Posterior vena cava (tissue), 2 donors: ENCODE results near the gene LOXHD1. TPM values are rescaled to one million over a fixed set of nuclear protein-coding genes. Genes with fewer than 3 reads are reported as not detected.

Experiments
- DNase-seq: peaks from one replicate; pipeline ENCODE4 v3.0.0-alpha.2; 2020; ENCODE audit warnings: low spot score
- intact Hi-C, 2 donors: fragments of 100-400 bp; cut with DNase I; formaldehyde crosslinking; loops; one replicate each; pipeline versions ENCODE4 v1.14.1 to v1.14.2; 2022 to 2023
- total RNA-seq, 2 donors: library from RNA; stranded (reverse); fragmentation: NEBNext Ultra II Directional; extraction: Animal tissue kit (Norgen Biotek cat#: 25700); gene quantifications; one replicate each; pipeline ENCODE4 v1.2.1, GENCODE V29; 2021
- donor health status: DM: yes; HTN: yes; CAD: no.
- donor health status: DM: yes; HTN: yes; CAD: no.

Gene LOXHD1
- total RNA-seq, 2 donors from 2014 or later: 0.37 to 0.38 TPM

DNA sequence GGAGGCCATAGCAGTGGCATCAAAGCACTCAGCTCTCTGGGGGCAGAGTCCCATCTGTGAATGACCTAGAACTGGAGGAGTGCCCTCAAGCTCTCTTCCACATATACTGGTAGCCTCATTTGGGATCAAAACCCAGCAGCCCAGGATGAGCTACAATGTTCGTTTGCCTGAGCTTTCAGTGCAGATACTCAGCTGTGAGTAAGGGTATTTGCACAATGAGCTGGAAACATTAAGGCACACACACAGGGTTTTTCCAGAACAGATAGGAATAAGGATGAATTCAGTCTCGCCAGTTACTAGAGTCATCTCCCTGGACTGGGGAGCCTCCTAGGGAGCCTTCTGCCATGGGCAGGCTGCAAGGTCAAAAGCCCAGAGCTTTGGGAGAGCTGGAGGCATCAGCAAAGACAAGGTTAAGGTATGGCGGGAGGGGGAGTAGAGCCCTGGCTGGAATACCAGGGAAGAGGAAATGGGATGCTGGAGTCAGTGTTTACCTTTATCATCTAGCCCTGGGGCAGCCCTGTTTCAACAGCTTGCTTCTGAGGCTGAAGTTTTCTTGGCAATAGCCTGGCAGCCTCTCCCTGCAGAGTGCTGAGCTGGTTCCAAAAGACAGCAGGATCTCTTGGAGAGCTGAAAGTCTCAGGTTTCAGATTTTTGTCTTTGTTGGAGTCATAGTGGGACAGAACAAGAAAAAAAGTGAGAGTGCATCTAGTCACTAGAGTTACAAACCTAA, 187.7 kb downstream of the LOXHD1 start:
- DNase-seq: no peak
- intact Hi-C loops: loop anchor here in 1 of 2 donors (10.0 kb wide), 1 partner anchor 135 kb away; a partner anchor contains a TSS

DNA sequence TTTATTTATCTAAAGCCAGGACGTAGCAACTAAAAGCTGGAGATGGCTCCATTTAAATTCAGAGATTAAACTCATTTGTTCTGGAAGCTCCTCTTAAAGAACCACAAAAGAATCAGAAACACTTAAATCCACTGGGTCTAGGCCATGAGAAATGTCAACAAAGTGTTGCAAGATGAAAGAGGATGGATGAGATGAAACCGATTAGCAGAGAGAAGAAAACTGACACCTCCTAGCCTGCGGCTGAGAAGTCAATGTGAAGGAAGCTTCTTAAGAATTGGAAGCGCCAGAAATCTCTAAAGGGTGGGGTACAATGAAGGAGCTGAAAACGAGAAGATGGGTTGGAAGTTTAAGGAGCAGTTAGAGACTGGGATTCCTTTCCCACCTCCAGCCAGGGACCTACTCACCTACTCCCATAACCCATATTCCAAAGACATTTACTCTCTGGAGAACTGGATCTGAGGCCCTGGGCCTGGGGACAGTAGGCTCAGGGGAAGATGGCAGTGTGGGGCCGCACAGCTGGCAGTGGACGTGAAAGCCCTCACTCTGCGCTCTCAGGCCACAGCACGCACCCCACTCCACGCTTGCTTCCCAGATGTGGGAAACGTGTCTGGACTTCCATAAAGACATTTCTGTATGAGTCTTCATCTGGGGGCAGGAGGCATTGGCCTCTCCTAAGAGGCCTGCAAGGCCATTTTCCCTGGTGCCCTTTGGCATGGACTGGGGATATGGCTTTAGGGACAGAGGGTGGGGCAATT, 188.4 kb downstream of the LOXHD1 start:
- intact Hi-C loops: loop anchor here in 1 of 2 donors (10.0 kb wide), 1 partner anchor 134 kb away; a partner anchor contains a TSS
- DNase-seq: peak; percentile 74

DNA sequence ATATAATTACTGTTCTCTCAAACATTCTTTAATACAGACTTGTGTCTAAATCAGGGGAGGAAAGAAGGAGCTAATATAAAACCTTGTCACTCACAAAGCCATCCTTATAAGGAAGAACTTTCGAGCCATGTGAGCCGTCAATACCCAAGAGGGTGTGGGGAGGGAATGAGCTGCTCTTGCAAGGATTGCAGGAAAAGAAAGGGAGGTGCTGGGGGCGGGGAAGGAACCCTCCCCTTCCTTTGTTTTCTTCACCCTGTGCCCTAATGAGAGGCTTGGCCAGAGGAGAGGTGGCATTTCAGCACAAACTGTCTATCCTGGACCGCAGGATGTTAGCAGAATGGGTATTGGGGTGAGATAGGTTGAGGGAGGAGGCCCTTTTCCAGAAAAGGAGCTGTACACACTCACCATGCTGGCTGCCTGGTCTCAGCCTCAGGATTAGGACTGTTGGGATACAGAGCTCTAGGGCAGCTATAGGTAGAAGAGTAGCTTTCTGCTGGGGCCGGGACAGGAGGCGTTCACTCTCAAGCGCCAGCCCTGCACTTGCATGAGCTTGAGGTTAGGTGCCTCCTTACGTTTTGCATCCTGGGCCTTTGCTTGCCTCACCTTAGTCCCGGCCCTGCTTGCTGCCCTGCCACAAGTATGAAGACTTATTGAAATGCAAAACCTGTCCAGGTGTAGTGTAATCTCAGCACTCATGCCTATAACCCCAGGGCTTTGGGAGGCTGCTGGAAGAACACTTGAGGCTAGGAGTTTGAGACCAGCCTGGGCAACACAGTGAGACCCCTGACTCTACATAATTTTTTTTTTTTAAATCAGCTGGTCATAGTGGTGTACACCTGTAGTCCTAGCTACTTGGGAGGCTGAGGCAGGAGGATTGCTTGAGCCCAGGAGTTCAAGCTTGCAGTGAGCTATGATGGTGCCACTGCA, 190.5 kb downstream of the LOXHD1 start:
- DNase-seq: peak; percentile 59
- intact Hi-C loops: loop anchor here in 1 of 2 donors (10.0 kb wide), 1 partner anchor 132 kb away; a partner anchor contains a TSS

DNA sequence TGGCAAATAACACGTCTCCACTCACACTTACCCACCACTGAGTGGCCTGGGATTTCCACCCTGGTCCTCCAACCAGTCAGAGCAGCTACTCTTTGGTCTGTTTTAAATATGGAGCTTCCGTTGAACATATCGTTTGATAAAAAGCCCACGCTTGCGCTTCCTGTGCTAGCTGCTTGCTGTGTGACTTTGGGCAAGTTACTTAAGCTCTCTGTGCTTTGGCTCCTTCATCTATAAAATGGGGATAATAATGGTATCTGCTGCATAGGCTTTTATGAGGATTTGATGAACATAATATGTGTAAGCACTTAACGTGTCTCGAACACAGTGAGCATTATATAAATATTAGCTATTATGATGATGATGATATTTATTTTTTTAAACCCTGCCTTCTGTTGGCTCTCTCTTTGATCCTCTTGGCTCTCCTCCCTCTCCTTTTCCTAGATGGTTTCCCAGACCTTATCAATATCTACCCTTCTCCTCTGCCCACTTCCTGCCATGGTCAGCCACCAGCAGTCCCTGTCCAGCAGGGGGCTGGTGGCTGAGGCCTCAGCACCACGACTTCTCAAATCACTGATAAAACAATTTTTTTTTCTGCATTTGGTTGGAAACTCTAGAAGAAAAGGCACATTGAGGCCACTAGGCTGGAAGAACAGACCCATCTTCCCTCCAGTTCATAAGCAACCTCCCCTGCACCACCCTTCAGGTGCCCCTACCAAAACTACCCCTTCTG, 191.9 kb downstream of the LOXHD1 start:
- DNase-seq: no peak
- intact Hi-C loops: loop anchor here in 1 of 2 donors (10.0 kb wide), 1 partner anchor 130 kb away; a partner anchor contains a TSS

DNA sequence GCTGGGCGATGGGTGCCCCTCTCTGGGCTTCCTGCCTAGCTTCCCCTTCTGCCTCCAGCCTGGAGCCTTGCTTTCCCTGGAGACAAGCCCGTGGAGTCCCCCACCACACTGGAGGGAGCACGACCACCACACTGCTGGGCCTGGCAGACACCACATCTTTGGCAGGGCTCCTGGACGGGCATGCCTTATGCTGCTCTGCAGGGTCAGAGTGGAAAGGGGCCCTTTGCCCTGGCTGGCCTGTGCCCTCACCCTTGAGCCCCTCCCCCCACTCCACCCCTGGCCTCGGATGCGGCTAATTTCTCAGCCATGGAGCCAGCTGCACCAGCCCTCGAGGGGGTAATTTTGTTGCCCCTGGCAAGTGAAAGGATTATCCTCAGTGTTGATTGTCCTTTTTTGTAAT, 194.5 kb downstream of the LOXHD1 start:
- intact Hi-C loops: loop anchor here in 1 of 2 donors (10.0 kb wide), 1 partner anchor 128 kb away; a partner anchor contains a TSS

DNA sequence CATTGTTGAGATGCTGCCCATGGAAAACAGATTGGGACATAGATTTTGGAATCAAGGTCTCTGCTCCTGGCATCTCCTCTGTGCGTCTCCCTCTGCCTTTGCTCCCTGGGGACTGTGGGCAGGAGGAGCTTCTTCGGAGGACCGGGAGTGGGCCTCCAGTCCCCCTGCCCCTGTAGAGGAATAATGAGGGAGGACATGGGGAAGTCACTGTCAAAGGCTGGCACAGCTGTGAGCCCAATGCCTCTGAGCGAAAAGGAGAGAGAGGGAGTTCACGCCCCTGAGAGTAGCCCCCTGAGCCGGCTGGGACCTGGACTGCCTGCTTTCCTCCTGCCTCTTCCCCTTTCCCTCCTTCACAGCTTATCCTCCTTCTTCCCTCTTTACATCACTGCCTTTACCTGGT, 195.0 kb downstream of the LOXHD1 start:
- intact Hi-C loops: loop anchor here in 1 of 2 donors (10.0 kb wide), 1 partner anchor 127 kb away; a partner anchor contains a TSS
- DNase-seq: peak; percentile 72

More for the DNA sequence above, 194.5 kb downstream of the LOXHD1 start:
- DNase-seq: peak; percentile 48

DNA sequence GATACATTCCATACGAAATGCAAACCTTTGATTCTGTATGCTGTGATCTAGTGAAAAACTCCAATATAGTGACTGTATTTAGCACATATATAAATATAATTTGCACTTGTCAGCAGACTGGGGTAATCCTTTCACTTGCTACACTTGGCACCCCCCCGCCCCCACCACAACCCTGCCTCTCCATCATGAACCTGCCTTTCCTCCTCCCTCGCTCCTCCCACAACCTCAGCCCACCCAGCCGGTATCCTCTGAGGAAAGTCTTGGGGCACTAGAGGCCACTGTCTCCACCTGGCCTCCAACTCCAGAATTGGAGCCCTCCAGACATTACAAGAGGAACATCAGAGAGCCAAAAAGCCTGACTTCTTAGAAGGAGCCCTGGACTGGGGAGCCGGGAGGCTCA, 196.3 kb downstream of the LOXHD1 start:
- intact Hi-C loops: loop anchor here in 1 of 2 donors (10.0 kb wide), 1 partner anchor 126 kb away; a partner anchor contains a TSS
- no peak for DNase-seq

DNA sequence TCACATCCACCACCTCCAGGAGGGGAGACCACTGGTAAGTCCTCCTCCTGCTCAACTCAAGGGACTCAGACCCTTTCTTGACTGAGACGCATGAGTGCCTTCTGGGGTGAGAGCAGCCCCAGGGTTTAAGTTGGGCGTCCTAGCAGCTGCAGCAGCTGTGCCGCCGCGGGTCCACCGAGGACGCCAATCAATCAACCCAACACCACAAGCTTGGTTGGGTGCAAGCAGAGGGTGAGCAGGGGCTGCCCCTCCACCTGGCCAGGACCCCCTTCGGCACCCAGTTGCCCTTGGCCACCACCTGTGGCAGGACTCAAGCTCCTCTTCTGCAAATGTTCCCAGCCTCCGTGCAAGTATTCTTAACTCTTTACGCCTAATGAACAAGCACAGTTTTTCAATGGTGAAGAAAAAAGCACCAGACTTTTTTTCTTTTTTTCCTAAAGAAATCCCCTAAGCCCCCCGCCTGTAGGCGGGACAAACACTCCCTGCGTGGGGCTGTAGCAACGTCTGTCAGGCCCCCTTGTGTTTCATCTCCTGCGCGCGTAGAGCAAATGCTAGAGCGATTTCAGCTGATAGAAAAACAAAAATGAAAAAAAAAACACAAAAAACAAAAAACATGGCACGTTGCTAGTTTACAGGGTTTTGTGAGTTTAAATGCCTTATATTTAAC, 197.1 kb downstream of the LOXHD1 start:
- intact Hi-C loops: loop anchor here in 1 of 2 donors (10.0 kb wide), 1 partner anchor 125 kb away; a partner anchor contains a TSS
- no peak for DNase-seq

DNA sequence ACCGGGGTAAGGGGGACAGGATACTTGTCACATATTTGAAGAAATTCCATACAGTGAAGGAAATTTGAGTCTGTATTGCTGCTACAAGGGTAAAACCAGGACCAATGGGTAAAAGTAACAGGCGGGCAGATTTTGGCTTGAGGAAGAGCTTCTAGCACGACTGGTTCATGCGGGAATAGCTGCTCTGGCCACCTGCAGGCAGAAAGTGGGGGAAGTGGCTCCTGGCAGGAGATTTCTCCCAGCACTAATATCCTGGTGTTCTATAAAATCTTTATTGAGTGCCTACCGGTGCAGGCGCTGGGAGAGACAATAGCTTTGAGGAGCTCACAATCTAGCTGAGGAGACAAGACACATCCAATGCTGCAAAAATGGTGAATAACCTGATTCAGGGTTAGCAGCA, 198.5 kb downstream of the LOXHD1 start:
- intact Hi-C loops: no loop called here
- DNase-seq: no peak

DNA sequence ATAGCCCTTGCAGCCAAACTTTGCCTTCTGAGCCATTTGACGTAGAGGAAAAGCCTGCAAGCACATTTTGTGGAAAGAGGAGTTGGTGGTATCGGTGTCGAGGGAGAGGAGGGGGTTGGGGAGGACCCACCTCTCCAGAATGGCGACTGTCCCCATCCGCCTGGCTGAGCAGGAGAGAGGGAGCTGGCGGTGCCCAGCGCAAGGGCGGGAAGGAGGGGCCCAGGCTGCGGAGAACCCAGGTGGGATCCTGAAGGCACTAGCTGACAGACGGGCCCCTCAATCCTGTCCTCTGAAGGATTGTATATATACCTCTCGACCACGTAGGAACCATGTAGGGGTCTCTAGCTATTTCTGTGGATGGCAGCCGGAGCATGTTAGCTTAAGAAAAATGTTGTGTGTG, 200.3 kb downstream of the LOXHD1 start:
- intact Hi-C loops: no loop called here
- DNase-seq: no peak

DNA sequence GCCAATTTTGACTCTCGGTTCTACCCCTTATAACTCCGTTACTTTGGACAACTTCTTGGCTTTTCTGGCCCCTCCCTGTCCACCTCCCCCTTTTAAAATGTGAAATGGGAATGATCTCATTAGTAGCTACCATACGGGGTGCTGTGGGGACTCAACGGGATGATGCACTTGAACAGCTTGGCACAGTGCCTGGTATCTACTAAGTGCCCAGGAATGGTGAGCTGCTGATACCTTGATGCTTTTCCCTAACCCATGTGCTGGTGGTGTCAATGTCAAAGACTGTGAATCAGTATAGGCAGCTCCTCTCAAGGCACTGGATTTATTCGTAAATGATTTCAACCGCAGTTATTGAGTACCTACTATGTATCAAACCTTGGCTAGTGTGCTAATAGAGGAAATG, 204.2 kb downstream of the LOXHD1 start:
- no peak for DNase-seq
- intact Hi-C loops: no loop called here

DNA sequence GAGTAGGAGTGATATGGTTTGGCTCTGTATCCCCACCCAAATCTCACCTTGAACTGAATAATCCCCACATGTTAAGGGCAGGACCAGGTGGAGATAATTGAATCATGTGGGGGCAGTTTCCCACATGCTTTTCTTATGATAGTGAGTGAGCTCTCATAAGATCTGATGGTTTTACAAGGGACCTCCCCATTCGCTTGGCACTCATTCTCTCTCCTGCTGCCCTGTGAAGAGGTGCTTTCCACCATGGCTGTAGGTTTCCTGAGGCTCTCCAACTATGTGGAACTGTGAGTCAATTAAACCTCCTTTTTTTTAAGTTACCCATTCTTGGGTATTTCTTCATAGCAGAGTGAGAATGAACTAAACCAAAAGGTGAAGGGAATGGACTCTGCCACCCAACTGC, 207.5 kb downstream of the LOXHD1 start:
- intact Hi-C loops: no loop called here

DNA sequence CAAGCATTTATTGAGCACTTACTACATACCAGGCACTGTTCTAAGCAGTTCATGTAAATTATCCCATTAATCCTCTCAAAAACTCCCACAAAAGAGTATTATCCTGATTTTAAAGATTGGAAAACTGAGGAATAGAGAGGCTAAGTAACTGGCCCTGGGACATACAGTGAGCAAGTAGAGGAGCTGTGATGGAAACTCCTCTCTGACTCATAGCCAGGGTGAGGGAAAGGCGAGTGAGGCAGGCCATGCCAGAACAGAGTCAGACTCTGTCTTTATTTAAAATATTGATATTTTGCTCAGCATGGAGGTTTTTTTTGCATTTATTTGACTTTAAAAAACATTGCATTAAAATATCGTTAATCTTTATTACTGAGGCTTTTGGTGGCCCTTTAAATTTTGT, 208.0 kb downstream of the LOXHD1 start:
- DNase-seq: no peak
- intact Hi-C loops: no loop called here

More for the DNA sequence above, 207.5 kb downstream of the LOXHD1 start:
- no peak for DNase-seq

DNA sequence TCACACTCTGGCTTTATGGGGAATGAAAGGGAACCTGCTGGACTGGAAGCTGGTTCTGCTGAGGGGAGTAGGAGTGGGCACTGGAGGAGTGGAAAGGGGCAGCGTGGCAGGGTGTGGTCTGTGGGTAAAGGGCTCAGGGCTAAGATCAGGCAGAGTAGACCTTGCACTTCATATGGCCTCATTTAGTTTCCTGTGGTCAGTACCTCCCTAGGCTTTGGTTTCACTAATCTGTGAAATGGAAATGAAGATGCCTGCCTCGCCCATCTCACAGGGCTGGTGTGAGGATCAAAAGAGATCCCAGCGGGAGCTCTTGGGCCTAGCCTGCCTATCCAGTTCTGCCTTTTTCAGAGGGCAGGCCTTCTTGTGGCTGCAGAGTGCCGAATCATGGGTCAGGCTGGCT, 208.7 kb downstream of the LOXHD1 start:
- intact Hi-C loops: no loop called here
- DNase-seq: no peak

DNA sequence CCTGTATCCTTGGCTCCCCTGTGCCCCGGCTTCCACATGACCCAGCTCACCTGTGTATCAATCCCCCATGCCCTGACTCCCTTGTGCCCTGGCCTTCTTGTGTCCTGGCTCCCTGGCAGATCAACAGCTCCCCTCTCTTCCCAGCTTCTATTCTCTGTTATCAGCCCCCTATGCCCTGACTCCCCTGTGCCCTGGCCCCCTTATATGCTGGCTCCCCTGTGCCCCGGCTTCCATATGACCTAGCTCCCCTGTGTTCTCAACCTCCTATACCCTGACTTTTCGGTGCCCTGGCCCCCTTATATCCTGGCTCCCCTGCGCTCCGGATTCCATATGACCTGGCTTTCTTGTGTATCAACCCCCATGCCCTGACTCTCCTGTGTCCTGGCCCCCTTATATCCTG, 209.2 kb downstream of the LOXHD1 start:
- intact Hi-C loops: no loop called here
- DNase-seq: no peak

DNA sequence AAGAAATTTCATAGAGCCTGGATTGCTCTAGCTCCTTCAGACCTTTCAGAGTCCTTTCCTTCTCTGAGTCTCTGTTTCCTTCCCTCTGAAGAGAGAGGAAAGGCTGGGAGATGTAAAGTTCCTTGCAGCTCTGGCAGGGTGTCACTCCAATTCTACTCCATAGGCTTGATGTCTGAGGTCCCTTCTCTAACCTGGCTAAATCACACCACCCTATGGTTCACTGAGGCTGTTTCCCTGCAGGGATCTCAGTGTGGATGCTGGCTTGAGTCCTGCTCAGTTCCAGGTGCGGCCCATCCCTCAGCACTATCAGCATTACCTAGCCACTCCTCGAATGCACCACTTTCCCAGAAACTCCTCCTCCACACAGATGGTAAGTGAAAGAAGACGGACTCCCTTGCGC, 209.7 kb downstream of the LOXHD1 start:
- intact Hi-C loops: no loop called here
- no peak for DNase-seq

DNA sequence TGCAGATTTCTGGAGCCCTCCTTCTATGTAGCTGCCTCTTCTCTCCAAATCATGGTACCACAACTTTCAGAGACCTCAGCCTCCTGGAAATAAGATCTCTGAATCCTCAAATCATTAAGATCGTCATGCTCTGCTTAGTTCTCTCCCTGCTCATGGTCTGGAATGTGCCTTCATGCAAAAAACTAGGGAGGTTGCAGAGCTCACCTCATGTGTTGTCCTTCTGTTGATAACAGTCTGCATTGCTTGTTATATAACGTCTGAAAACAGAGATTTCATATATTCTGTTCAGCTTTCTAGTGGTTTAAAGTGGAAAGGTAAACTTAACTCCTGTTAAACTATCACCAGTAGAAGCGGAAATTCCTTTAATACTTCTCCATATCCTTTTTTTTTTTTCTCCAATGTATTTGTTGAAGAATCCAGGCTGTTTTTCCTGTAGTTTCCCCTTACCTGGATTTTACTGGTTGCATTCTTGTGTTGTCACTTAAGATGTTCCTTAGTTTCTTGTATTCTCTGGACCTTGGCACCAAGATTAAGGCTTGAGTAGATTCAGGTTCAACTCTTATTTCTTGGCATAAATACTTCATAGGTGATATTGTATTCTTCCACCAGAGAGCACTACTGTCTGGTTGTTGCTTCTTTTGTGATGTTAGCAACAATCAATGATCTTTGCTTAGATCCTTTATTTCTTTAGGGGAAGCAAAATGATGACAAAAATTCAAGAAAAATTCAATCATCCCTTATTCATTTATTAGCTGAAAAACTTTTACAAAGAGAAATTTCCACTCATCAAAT, 211.3 kb downstream of the LOXHD1 start:
- no peak for DNase-seq
- intact Hi-C loops: no loop called here
